Caco-2 (cell line): Measurements from ENCODE around the gene EME2. TPM values are rescaled to one million over a fixed set of nuclear protein-coding genes. Genes with fewer than 3 reads are reported as not detected.

Experiments
- BruUV-seq: library from RNA; stranded (reverse); fragments of 400-500 nt; replicated peaks from 2 replicates; lab custom pipeline; 2021; lab: Mats Ljungman, UMichigan
- CTCF ChIA-PET: fragments of 300-600 bp; sonication (Branson Sonifier 250); formaldehyde crosslinking; loops from one replicate; lab custom pipeline; 2022; ENCODE audit warnings: antibody characterized with exemption; lab: Charles Lee
- POLR2A ChIA-PET: fragments of 300-600 bp; sonication (Branson Sonifier 250); formaldehyde crosslinking; loops from one replicate; lab custom pipeline; 2022; ENCODE audit warnings: antibody characterized with exemption; lab: Charles Lee
- DNase-seq, 2 experiments: peaks; one replicate each; pipeline versions ENCODE4 v3.0.0 to v3.0.0-alpha.2; 2020 to 2022
- H3K27me3 ChIP-seq: replicated peaks from 2 replicates; pipeline ENCODE4 v1.6.0; 2011; ENCODE audit warnings: low read length; ENCODE audit not compliant: control insufficient read depth, insufficient read depth
- H3K36me3 ChIP-seq: 2 replicates; pipeline ENCODE4 v1.5.1; 2011; ENCODE audit warnings: low read length; ENCODE audit not compliant: control insufficient read depth, insufficient read depth
- H3K4me1 ChIP-seq: fragments of 250-450 bp; sonication (Bioruptor Pico); 2 replicates; pipeline ENCODE4 v1.5.1; 2020; ENCODE audit warnings: mild to moderate bottlenecking
- H3K4me3 ChIP-seq: 2 replicates; pipeline ENCODE4 v1.5.1; 2011; ENCODE audit warnings: low read depth, mild to moderate bottlenecking, control low read depth, low read length
- H3K9me3 ChIP-seq: fragments of 250-450 bp; sonication (Bioruptor Pico); 2 replicates; pipeline ENCODE4 v1.5.1; 2020; ENCODE audit warnings: mild to moderate bottlenecking, moderate library complexity
- H3K27ac Mint-ChIP-seq: one replicate; pipeline ENCODE4 v1.8.0; 2022; ENCODE audit warnings: mixed read lengths; ENCODE audit not compliant: unreplicated experiment
- H3K27me3 Mint-ChIP-seq: one replicate; pipeline ENCODE4 v1.8.0; 2022; ENCODE audit warnings: mixed read lengths; ENCODE audit not compliant: insufficient read depth, unreplicated experiment
- H3K36me3 Mint-ChIP-seq: one replicate; pipeline ENCODE4 v1.8.0; 2022; ENCODE audit warnings: mild to moderate bottlenecking, mixed read lengths; ENCODE audit not compliant: insufficient read depth, unreplicated experiment
- H3K4me1 Mint-ChIP-seq: one replicate; pipeline ENCODE4 v1.8.0; 2022; ENCODE audit warnings: low read depth, mixed read lengths; ENCODE audit not compliant: unreplicated experiment
- H3K4me3 Mint-ChIP-seq: one replicate; pipeline ENCODE4 v1.8.0; 2022; ENCODE audit warnings: mild to moderate bottlenecking, moderate library complexity, mixed read lengths; ENCODE audit not compliant: unreplicated experiment
- H3K9me3 Mint-ChIP-seq: one replicate; pipeline ENCODE4 v1.8.0; 2022; ENCODE audit warnings: mixed read lengths; ENCODE audit not compliant: unreplicated experiment
- CTCF ChIP-seq, 2 experiments: fragments of 200-600 bp in 1 of 2; IDR thresholded peaks; 1 replicate in 1 of 2; 2 replicates in 1 of 2; pipeline versions ENCODE4 v1.5.1 to v1.8.0; 2011 to 2022; ENCODE audit warnings: antibody characterized with exemption in 1 of 2, control low read depth in 1 of 2, inconsistent platforms in 1 of 2, low read depth in 1 of 2, low read length in 1 of 2, mild to moderate bottlenecking in 1 of 2, moderate library complexity in 1 of 2; ENCODE audit not compliant: insufficient read depth in 1 of 2, severe bottlenecking in 1 of 2, unreplicated experiment in 1 of 2
- intact Hi-C: fragments of 100-400 bp; cut with micrococcal nuclease; formaldehyde crosslinking; loops from one replicate; pipeline ENCODE4 v1.10.0; 2022; ENCODE audit not compliant: unreplicated experiment
- total RNA-seq: library from RNA; stranded (reverse); gene quantifications from 2 replicates; pipeline ENCODE4 v1.2.3, GENCODE V29; 2022

Gene EME2
- total RNA-seq, 1 experiment from 2014 or later, result 24.1 TPM

- POLR2A ChIA-PET, result no interaction called here
- Histone ChIP-seq H3K4me3 (no peak overlapping the region), H3K9me3 (no peaks in the 10 kb centered on the region), H3K4me1 (0 out of 2 replicates have a peak, but pooled peaks cover under 1% of the 10 kb centered on the region), H3K36me3 (peaks cover 2% of the 10 kb centered on the region; the same call in 1 of the 2 replicates), H3K27me3 (no peaks in the 10 kb centered on the region)
- peaks cover 4% of the 10 kb centered on the region for H3K4me1 Mint-ChIP-seq
- CTCF ChIA-PET, result no interaction called here
- no peak overlapping the region for H3K4me3 Mint-ChIP-seq
- no peak overlapping the region for H3K27ac Mint-ChIP-seq
- intact Hi-C loops, result no loop called here
- no peak for DNase-seq
- peaks cover 43% of the 10 kb centered on the region for H3K36me3 Mint-ChIP-seq
- BruUV-seq, result no TSS peak
- no peak for TF ChIP-seq CTCF (IDR thresholded peaks at IDR 0.05; ENCODE audit: insufficient read depth in 1 of 2, low read depth in 1 of 2, low read length in 1 of 2, severe bottlenecking in 1 of 2, unreplicated experiment in 1 of 2)
- H3K27me3 Mint-ChIP-seq, result no peaks in the 10 kb centered on the region
- no peaks in the 10 kb centered on the region for H3K9me3 Mint-ChIP-seq
These were observed 13.8 kb downstream of the EME2 start for GRCh38 chr16:1786242-1787055.

GRCh38 chr16:1787056-1787321 is 14.4 kb downstream of the EME2 start:
- H3K27ac Mint-ChIP-seq, result no peak overlapping the region
- Histone ChIP-seq H3K9me3 (no peaks in the 10 kb centered on the region), H3K27me3 (no peaks in the 10 kb centered on the region), H3K4me3 (no peak overlapping the region), H3K36me3 (peaks cover 2% of the 10 kb centered on the region; the same call in 1 of the 2 replicates), H3K4me1 (no peaks in the 10 kb centered on the region)
- H3K9me3 Mint-ChIP-seq, result no peaks in the 10 kb centered on the region
- CTCF ChIA-PET, result no interaction called here
- no peak overlapping the region for H3K4me3 Mint-ChIP-seq
- peaks cover 37% of the 10 kb centered on the region for H3K36me3 Mint-ChIP-seq
- no peak for DNase-seq
- no peak for TF ChIP-seq CTCF (IDR thresholded peaks at IDR 0.05; ENCODE audit: insufficient read depth in 1 of 2, low read depth in 1 of 2, low read length in 1 of 2, severe bottlenecking in 1 of 2, unreplicated experiment in 1 of 2)
- POLR2A ChIA-PET, result no interaction called here
- intact Hi-C loops, result no loop called here
- no TSS peak for BruUV-seq
- no peaks in the 10 kb centered on the region for H3K27me3 Mint-ChIP-seq
- no peaks in the 10 kb centered on the region for H3K4me1 Mint-ChIP-seq

GRCh38 chr16:1787322-1788094 is 14.9 kb downstream of the EME2 start:
- Mint-ChIP-seq H3K36me3 (peaks cover 32% of the 10 kb centered on the region), H3K27me3 (no peaks in the 10 kb centered on the region), H3K4me1 (no peaks in the 10 kb centered on the region), H3K4me3 (no peak overlapping the region), H3K27ac (no peak overlapping the region), H3K9me3 (no peaks in the 10 kb centered on the region)
- Histone ChIP-seq H3K4me3 (no peak overlapping the region), H3K27me3 (no peaks in the 10 kb centered on the region), H3K4me1 (no peaks in the 10 kb centered on the region), H3K9me3 (no peaks in the 10 kb centered on the region), H3K36me3 (peaks cover 2% of the 10 kb centered on the region; the same call in 1 of the 2 replicates)
- no TSS peak for BruUV-seq
- intact Hi-C loops, result no loop called here
- no peak for DNase-seq
- CTCF ChIA-PET, result no interaction called here
- POLR2A ChIA-PET, result no interaction called here
- TF ChIP-seq CTCF (IDR thresholded peaks at IDR 0.05; ENCODE audit: insufficient read depth in 1 of 2, low read depth in 1 of 2, low read length in 1 of 2, severe bottlenecking in 1 of 2, unreplicated experiment in 1 of 2), result no peak
